Prostate gland (tissue), 2 donors: Measurements from ENCODE around the gene MDFIC2. TPM values are rescaled to one million over a fixed set of nuclear protein-coding genes. Genes with fewer than 3 reads are reported as not detected.

ENCODE experiments used
- DNase-seq: peaks from one replicate; pipeline ENCODE4 v3.0.0-alpha.2; 2019; ENCODE audit warnings: low spot score
- H3K27ac ChIP-seq, 2 donors: fragments of 200-600 bp; sonication (generic); 2 replicates each; pipeline ENCODE4 v1.5.1; 2017 to 2019
- H3K27me3 ChIP-seq: fragments of 200-600 bp; sonication (generic); replicated peaks from 2 replicates; pipeline ENCODE4 v1.5.1; 2019; ENCODE audit not compliant: insufficient read depth
- H3K36me3 ChIP-seq, 2 donors: fragments of 200-600 bp; sonication (generic); 1 replicate in 1 of 2; 2 replicates in 1 of 2; pipeline versions ENCODE4 v1.5.1 to v1.8.1; 2017 to 2019
- H3K4me1 ChIP-seq: fragments of 200-600 bp; sonication (generic); replicated peaks from 2 replicates; pipeline ENCODE4 v1.5.1; 2019
- H3K4me3 ChIP-seq, 2 donors: fragments of 200-600 bp; sonication (generic); 2 replicates each; pipeline ENCODE4 v1.5.1; 2017 to 2019
- H3K9me3 ChIP-seq: fragments of 200-600 bp; sonication (generic); 2 replicates; pipeline ENCODE4 v1.5.1; 2017
- POLR2A ChIP-seq: fragments of 450-650 bp; IDR thresholded peaks from one replicate; pipeline ENCODE4 v1.6.1; 2016; ENCODE audit warnings: antibody characterized with exemption, mild to moderate bottlenecking
- POLR2AphosphoS5 ChIP-seq: sonication (generic); formaldehyde crosslinking; IDR thresholded peaks from one replicate; pipeline ENCODE4 v1.6.1; 2017; ENCODE audit warnings: antibody characterized with exemption
- WGBS: methylation state at CpG from one replicate; pipeline ENCODE4 v1.1.5; 2018; 5-methylcytosine and 5-hydroxymethylcytosine counted together
- intact Hi-C: fragments of 100-400 bp; cut with DNase I; formaldehyde crosslinking; loops from one replicate; pipeline ENCODE4 v1.14.2; 2022
- total RNA-seq, 2 donors: library from RNA; depleted of rRNA; stranded (reverse); fragments of >200 nt; gene quantifications; one replicate each; pipeline ENCODE4 v1.1.0, GENCODE V29; 2016
- TF ChIP-seq, protein P1 (sequence below), 4 experiments: fragments of 200-600 bp in 2 of 4; fragments of 450-650 bp in 2 of 4; sonication (generic) in 2 of 4; IDR thresholded peaks; 1 replicate in 3 of 4; 2 replicates in 1 of 4; pipeline ENCODE4 v1.5.1; 2016 to 2019; ENCODE audit warnings: antibody characterized with exemption in 4 of 4, mild to moderate bottlenecking in 2 of 4, moderate library complexity in 2 of 4

MDFIC2 gene
- total RNA-seq, 2 donors from 2014 or later = not detected

DNA sequence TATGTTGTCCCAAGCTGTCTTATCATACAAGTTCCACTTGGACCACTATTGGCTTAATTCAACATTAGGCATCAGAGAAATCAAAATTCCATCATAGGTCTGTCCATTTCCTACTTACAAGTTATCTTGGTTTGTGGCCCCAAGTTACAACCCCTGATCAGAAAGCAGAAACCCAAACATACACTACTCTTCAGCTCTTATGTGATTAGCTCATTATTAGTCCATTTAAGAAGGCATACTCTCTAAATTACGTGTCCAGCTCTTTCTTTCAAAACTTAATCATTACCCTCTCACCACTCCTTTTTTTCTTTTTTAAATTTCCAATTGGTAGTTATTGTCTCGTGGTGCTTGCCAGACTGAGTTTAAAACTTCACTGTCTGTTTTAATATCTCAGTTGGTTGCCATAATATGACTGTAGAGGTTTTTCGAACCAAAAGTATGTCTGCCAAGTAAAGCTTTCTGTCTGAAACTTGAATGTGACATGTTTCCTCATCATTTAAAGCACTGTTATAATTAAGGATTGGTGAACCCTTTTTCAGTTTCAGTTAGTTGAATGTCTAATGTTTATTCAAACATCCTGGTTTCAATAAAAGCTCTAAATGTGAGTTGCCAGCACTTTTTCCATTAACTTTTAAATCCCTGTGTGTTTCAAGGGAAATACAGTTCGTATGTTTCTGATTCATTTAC is 162.6 kb downstream of the MDFIC2 start:
- Histone ChIP-seq H3K9me3 (no peaks in the 10 kb centered on the region), H3K27ac (no peak overlapping the region), H3K4me1 (no peaks in the 10 kb centered on the region), H3K27me3 (no peaks in the 10 kb centered on the region), H3K36me3 (no peaks in the 10 kb centered on the region), H3K4me3 (no peak overlapping the region)
- DNase-seq = no peak
- no peak for TF ChIP-seq POLR2A
- TF ChIP-seq POLR2AphosphoS5 = no peak
- TF ChIP-seq, protein P1, sequence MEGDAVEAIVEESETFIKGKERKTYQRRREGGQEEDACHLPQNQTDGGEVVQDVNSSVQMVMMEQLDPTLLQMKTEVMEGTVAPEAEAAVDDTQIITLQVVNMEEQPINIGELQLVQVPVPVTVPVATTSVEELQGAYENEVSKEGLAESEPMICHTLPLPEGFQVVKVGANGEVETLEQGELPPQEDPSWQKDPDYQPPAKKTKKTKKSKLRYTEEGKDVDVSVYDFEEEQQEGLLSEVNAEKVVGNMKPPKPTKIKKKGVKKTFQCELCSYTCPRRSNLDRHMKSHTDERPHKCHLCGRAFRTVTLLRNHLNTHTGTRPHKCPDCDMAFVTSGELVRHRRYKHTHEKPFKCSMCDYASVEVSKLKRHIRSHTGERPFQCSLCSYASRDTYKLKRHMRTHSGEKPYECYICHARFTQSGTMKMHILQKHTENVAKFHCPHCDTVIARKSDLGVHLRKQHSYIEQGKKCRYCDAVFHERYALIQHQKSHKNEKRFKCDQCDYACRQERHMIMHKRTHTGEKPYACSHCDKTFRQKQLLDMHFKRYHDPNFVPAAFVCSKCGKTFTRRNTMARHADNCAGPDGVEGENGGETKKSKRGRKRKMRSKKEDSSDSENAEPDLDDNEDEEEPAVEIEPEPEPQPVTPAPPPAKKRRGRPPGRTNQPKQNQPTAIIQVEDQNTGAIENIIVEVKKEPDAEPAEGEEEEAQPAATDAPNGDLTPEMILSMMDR (IDR thresholded peaks at IDR 0.05) = no peak
- intact Hi-C loops = no loop called here
- WGBS = 67% methylated on average over 4 of the region's 4 CpGs
